HG03175 (cell line): ENCODE data around the gene NMNAT2.
"Not testable (repeated sequence)": the region's sequence is repeated elsewhere in the genome, so short reads cannot be mapped to it uniquely, and the experiment has no call there.

Source experiments
- ATAC-seq: cut with Tn5 transposase; IDR thresholded peaks from one replicate; pipeline ENCODE4 v1.9.1; 2021; ENCODE audit warnings: mild to moderate bottlenecking, moderate library complexity; ENCODE audit not compliant: unreplicated experiment

The NMNAT2 gene

GRCh38 chr1:183291216-183291762 is 126.9 kb downstream of the NMNAT2 start:
- no peak for ATAC-seq

- no peak for ATAC-seq
These were observed 127.6 kb downstream of the NMNAT2 start for GRCh38 chr1:183290628-183291027.

GRCh38 chr1:183289051-183289496 is 129.1 kb downstream of the NMNAT2 start:
- ATAC-seq = no peak

- no peak for ATAC-seq
These were observed 129.6 kb downstream of the NMNAT2 start for GRCh38 chr1:183288583-183288982.

GRCh38 chr1:183287191-183287675 is 130.9 kb downstream of the NMNAT2 start:
- ATAC-seq = no peak

GRCh38 chr1:183285746-183286145 is 132.4 kb downstream of the NMNAT2 start:
- ATAC-seq = no peak

GRCh38 chr1:183285256-183285655 is 132.9 kb downstream of the NMNAT2 start:
- no peak for ATAC-seq

- no peak for ATAC-seq
These were observed 134.1 kb downstream of the NMNAT2 start for GRCh38 chr1:183284086-183284485.

GRCh38 chr1:183283286-183283685 is 134.9 kb downstream of the NMNAT2 start:
- no peak for ATAC-seq

GRCh38 chr1:183282101-183282855 is 135.9 kb downstream of the NMNAT2 start:
- no peak for ATAC-seq

GRCh38 chr1:183281553-183282091 is 136.6 kb downstream of the NMNAT2 start:
- ATAC-seq = no peak

GRCh38 chr1:183281039-183281438 is 137.1 kb downstream of the NMNAT2 start:
- ATAC-seq = no peak

- ATAC-seq = no peak
These were observed 138.3 kb downstream of the NMNAT2 start for GRCh38 chr1:183279835-183280234.

GRCh38 chr1:183278739-183279591 is 139.2 kb downstream of the NMNAT2 start:
- no peak for ATAC-seq

- ATAC-seq = no peak
These were observed 140.1 kb downstream of the NMNAT2 start for GRCh38 chr1:183277821-183278738.

- ATAC-seq = no peak
These were observed 141.6 kb downstream of the NMNAT2 start for GRCh38 chr1:183276386-183277080.

GRCh38 chr1:183275322-183275721 is 142.9 kb downstream of the NMNAT2 start:
- no peak for ATAC-seq

- no peak for ATAC-seq
These were observed 143.3 kb downstream of the NMNAT2 start for GRCh38 chr1:183274836-183275235.

- ATAC-seq = not testable (repeated sequence)
These were observed 144.2 kb downstream of the NMNAT2 start for GRCh38 chr1:183273984-183274383.

GRCh38 chr1:183273300-183273699 is 144.9 kb downstream of the NMNAT2 start:
- ATAC-seq = no peak
